AG04449 (cell line): ENCODE measurements around the gene VPS13D.

Experiments
- CTCF ChIA-PET: fragments of 350-600 bp; formaldehyde crosslinking; extraction: SDS; loops from one replicate; lab custom pipeline; 2021; ENCODE audit warnings: antibody characterized with exemption; lab: Yijun Ruan, JAX
- POLR2A ChIA-PET: fragments of 400-600, 350-600 bp; formaldehyde crosslinking; extraction: SDS; loops from one replicate; lab custom pipeline; 2020; ENCODE audit warnings: antibody characterized with exemption, inconsistent platforms; lab: Yijun Ruan, JAX
- DNase-seq: peaks from one replicate; pipeline ENCODE4 v3.0.0-alpha.2; 2010; ENCODE audit warnings: low read depth, low spot score
- H3K4me3 ChIP-seq: 2 replicates; pipeline ENCODE4 v1.5.1; 2011; ENCODE audit warnings: low read depth, mild to moderate bottlenecking, control low read depth, low read length
- TF ChIP-seq, protein P1 (sequence below): IDR thresholded peaks from one replicate; pipeline ENCODE4 v1.5.1; 2011; ENCODE audit warnings: mild to moderate bottlenecking, moderate library complexity, low read length, control low read depth, inconsistent platforms; ENCODE audit not compliant: insufficient read depth; ENCODE audit errors: missing control alignments

Gene VPS13D

DNA sequence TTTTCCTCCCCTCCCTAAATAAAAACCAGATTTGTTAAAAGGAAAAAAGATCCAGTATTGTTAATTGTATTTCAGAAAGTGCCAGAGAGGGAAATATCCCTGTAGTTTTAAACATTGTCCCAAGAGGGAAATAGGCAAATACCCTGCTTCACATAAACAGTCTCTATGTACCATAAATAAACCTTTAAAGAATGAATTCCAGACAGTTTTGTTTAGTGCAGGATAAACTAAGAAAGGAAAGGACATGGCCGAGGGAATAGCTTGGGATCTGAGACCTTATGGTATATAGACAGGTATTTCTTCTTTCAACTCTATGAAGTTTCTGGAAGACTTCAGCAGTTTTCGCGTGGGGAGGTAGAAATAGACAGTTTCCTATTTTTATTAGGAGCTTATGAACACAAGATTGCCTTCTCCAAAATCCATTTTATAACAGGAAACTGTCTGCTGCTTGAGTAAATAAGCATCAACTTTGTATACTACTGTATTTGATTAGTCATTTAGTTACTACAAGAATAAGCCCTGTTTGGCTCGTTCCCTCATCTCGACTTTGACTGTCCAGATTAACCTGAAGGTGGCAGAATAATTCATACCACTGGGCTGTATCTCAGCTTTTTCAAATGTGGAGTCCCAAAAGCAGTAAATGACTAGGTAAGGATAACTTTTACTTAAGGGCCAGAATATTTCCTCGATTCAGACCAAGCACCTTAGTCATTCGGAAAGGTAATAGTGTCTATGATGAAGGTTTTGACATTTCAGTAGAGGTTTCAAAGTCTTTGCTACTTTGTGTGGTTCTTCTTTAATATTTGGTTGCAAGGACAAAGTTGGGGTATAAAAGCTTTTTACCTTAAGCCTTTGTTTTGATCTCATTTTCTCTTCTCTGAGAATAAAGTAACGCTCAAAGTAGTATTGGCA, 177.5 kb downstream of the VPS13D start:
- ChIA-PET POLR2A (interaction anchor here (0.5 kb wide), 1 partner anchor 207 kb away, joined by 4 read pairs; no protein-coding TSS in a partner anchor), CTCF (interaction anchor here (0.7 to 5.0 kb wide), 31 partner anchors 10 to 252 kb away, joined by 3 to 71 read pairs (median 4); partner anchors contain the start of gene DHRS3)
- no peak overlapping the region for H3K4me3 ChIP-seq
- TF ChIP-seq, protein P1, sequence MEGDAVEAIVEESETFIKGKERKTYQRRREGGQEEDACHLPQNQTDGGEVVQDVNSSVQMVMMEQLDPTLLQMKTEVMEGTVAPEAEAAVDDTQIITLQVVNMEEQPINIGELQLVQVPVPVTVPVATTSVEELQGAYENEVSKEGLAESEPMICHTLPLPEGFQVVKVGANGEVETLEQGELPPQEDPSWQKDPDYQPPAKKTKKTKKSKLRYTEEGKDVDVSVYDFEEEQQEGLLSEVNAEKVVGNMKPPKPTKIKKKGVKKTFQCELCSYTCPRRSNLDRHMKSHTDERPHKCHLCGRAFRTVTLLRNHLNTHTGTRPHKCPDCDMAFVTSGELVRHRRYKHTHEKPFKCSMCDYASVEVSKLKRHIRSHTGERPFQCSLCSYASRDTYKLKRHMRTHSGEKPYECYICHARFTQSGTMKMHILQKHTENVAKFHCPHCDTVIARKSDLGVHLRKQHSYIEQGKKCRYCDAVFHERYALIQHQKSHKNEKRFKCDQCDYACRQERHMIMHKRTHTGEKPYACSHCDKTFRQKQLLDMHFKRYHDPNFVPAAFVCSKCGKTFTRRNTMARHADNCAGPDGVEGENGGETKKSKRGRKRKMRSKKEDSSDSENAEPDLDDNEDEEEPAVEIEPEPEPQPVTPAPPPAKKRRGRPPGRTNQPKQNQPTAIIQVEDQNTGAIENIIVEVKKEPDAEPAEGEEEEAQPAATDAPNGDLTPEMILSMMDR, result peak; percentile 25
- DNase-seq, result no peak

DNA sequence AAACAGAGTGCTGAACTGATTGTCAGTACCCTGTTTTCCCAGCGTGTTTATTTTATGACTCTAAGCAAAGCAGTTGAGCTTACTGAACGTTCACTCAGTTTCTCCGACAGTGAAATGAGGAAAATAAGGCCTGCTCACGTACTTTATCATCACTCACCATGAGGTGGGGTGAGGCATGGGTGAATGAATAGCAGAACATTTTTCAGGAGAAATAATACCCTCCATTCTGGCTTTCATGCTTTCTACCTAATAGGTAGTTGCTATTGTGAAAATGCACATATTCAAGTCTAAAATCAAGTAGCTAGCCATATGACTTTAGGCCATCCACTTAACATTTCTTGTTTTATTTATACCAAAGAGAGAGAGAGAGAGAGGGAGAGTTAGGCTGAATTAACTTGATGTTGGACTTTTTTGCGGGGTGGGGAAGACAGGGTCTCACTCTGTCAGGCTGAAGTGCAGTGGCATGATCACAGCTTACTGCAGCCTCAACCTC, 178.2 kb downstream of the VPS13D start:
- no peak overlapping the region for H3K4me3 ChIP-seq
- no peak for DNase-seq
- POLR2A ChIA-PET, result no interaction called here
- CTCF ChIA-PET, result interaction anchor here (0.7 to 5.0 kb wide), 25 partner anchors 9 to 251 kb away, joined by 3 to 71 read pairs (median 4); partner anchors contain the start of gene DHRS3
- TF ChIP-seq, protein P1, result no peak

DNA sequence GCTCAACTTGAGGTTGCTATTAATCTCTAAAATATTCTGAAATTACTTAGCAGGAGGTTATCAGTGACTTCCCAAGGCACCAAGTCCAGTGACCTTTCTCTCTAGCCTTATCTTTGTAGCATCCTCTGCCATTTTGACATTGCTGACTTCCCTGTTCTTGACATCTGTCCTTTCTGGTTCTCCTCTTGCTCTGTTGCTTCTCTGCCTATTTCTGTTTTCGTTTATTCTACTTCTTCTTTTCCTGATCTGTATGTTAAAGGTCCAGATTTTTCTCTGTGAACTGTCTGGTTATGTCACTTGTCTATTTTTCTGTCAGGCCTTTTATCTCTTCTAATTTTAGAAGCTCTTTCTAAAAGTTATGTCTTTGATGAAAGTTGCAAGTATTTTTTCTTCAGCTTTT, 178.8 kb downstream of the VPS13D start:
- POLR2A ChIA-PET, result no interaction called here
- CTCF ChIA-PET, result interaction anchor here (0.8 to 5.0 kb wide), 16 partner anchors 8 to 250 kb away, joined by 3 to 71 read pairs (median 4); partner anchors contain the start of gene DHRS3
- TF ChIP-seq, protein P1, result no peak
- DNase-seq, result no peak
- H3K4me3 ChIP-seq, result no peak overlapping the region

DNA sequence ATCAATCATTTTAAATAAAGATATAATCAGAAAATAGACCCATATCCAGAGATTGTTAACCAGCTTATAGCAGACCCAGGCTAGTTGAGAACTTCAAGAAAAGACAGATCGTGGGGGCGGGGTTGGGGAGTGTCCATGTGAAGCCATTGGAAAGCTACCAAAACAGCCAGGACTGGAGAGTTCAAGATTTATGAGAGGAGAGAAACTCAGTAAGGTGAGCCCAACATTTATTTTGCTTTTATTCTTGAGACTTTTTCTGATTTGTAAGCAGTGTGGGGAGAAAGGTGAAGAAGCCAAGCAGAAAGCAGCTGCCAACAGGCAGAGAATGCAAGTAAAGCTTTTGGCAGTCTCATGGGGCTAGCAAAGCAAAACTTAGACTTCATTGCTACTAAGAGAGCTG, 179.9 kb downstream of the VPS13D start:
- H3K4me3 ChIP-seq, result no peak overlapping the region
- no peak for DNase-seq
- TF ChIP-seq, protein P1, result no peak
- ChIA-PET POLR2A (no interaction called here), CTCF (interaction anchor here (1.1 to 5.0 kb wide), 5 partner anchors 18 to 249 kb away, joined by 3 to 71 read pairs (median 3); partner anchors contain the start of gene DHRS3)

DNA sequence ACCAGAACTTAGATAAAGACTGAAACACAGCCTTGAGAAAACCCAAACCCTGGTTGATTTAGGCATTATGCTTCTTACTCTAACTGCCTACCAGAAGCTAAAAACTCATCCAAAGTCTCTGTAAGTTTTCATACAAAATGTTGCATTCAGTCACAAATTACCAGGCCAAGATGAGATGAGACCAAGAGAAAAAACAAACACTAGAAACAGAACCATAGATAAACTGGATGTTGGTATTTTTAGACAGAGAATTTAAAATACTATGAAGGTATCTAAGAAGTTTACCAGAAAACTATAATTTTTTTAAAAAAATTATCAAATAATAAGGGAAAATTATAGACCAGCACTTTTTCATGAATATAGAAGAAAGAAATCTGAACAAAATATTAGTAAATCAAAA, 180.5 kb downstream of the VPS13D start:
- H3K4me3 ChIP-seq, result no peak overlapping the region
- DNase-seq, result no peak
- ChIA-PET POLR2A (no interaction called here), CTCF (interaction anchor here (1.1 to 5.0 kb wide), 5 partner anchors 17 to 248 kb away, joined by 3 to 71 read pairs (median 3); partner anchors contain the start of gene DHRS3)
- TF ChIP-seq, protein P1, result no peak

DNA sequence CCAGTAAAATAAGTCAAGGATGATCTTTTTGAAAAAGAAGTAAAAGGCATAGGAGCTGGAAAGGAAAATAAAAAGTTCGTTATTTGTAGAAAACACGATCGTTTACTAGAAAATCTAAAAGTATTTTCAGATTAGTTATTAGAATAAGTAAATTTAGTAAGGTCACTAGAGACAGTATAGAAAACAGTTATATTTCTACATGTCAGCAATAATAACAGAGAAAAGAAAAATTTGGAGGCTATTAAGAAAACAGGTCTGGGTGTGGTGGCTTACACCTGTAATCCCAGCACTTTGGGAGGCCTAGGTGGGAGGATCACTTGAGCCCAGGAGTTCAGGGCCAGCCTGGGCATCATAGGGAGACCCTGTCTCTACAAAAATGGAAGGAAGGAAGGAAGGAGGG, 181.3 kb downstream of the VPS13D start:
- TF ChIP-seq, protein P1, result no peak
- DNase-seq, result no peak
- POLR2A ChIA-PET, result no interaction called here
- CTCF ChIA-PET, result no interaction called here
- no peak overlapping the region for H3K4me3 ChIP-seq
